Activated naive CD4-positive, alpha-beta T cell treated with anti-CD3 and anti-CD28 coated beads, Interleukin-2, amount 50 U/mL, for 16 hours (primary cell): Measurements from ENCODE around the gene WDR3.

Experiments
- DNase-seq: peaks from one replicate; pipeline ENCODE4 v3.0.0-alpha.2; 2020

WDR3 gene

GRCh38 chr1:117959364-117959763, 29.8 kb downstream of the WDR3 start:
- DNase-seq: no peak

GRCh38 chr1:117964290-117965038, 34.9 kb downstream of the WDR3 start:
- no peak for DNase-seq

GRCh38 chr1:117967477-117967876, 37.9 kb downstream of the WDR3 start:
- no peak for DNase-seq

GRCh38 chr1:117967881-117968280, 38.3 kb downstream of the WDR3 start:
- DNase-seq: no peak

GRCh38 chr1:117970252-117970651, 40.7 kb downstream of the WDR3 start:
- no peak for DNase-seq

- DNase-seq: no peak
These were observed 42.2 kb downstream of the WDR3 start for GRCh38 chr1:117971777-117972176.

- DNase-seq: no peak
These were observed 46.8 kb downstream of the WDR3 start for GRCh38 chr1:117976381-117976780.

- DNase-seq: no peak
These were observed 52.1 kb downstream of the WDR3 start for GRCh38 chr1:117981455-117982192.

GRCh38 chr1:117985239-117985638, 55.7 kb downstream of the WDR3 start:
- no peak for DNase-seq

- no peak for DNase-seq
These were observed 56.4 kb downstream of the WDR3 start for GRCh38 chr1:117985973-117986372.

GRCh38 chr1:118004312-118004711, 74.8 kb downstream of the WDR3 start:
- no peak for DNase-seq

GRCh38 chr1:118007391-118007790, 77.9 kb downstream of the WDR3 start:
- DNase-seq: no peak

GRCh38 chr1:118008011-118008410, 78.5 kb downstream of the WDR3 start:
- no peak for DNase-seq

- no peak for DNase-seq
These were observed 83.1 kb downstream of the WDR3 start for GRCh38 chr1:118012515-118013124.

GRCh38 chr1:118013336-118013735, 83.8 kb downstream of the WDR3 start:
- no peak for DNase-seq

GRCh38 chr1:118013938-118014337, 84.4 kb downstream of the WDR3 start:
- no peak for DNase-seq
